Tibial nerve (tissue), 3 donors: ENCODE measurements around the gene ADAMTS17.
A peak's percentile ranks its signal among the peaks of the same experiment; 100 is the strongest.

Experiments
- EP300 ChIP-seq, 2 donors: sonication (generic); formaldehyde crosslinking; IDR thresholded peaks; one replicate each; pipeline ENCODE4 v1.6.1; 2017; ENCODE audit warnings: antibody characterized with exemption in 2 of 2, mild to moderate bottlenecking in 1 of 2
- POLR2A ChIP-seq, 2 donors: fragments of 450-650 bp; IDR thresholded peaks; one replicate each; pipeline ENCODE4 v1.6.1; 2017; ENCODE audit warnings: antibody characterized with exemption in 2 of 2, mild to moderate bottlenecking in 2 of 2, moderate library complexity in 2 of 2

DNA sequence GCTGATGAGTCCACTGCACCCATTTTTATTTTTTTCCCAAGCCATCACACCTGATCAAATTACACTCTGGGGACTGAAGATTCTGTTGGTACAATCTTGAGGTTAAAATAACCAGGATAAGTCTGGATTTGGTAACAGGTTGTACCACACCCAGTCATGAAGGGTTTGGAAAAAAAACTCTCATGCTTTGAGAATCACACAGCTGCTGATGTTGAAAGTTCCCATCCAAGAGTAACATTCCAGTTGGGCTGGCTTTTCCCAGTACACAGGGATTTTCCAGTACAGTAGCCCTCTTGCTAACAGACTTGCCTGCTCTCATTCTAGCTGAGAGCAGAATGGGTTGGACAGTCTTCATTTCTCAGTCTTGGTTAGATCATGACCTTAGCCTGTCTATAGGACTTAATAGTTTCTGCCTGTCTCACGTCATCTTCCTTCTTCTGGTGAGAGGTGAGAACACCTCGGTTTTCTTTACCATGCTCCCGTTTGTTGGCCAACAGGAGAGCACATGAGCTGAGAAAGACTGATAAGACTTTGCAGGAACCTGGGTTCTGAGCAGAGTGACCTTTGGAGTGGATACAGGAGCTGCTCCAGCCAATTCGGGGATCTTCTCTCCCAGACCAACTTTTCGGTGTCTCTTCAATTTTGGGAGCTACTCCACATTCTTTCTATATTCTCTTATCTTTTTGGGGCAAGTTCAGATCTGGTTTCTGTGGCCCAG lies 308.5 kb downstream of the ADAMTS17 start:
- TF ChIP-seq EP300 (IDR thresholded peaks at IDR 0.05) = peak in 1 of 2 donors; percentile 79
- TF ChIP-seq POLR2A (IDR thresholded peaks at IDR 0.05) = no peak
